Measurements from ENCODE around the gene ANKRD12. TPM values are rescaled to one million over a fixed set of nuclear protein-coding genes. Genes with fewer than 3 reads are reported as not detected.
"Not testable (repeated sequence)": the region's sequence is repeated elsewhere in the genome, so short reads cannot be mapped to it uniquely, and the experiment has no call there.

ANKRD12 gene
- total RNA-seq, 2 experiments from 2014 or later: 160 to 164 TPM

- no peak overlapping the region for H3K27ac ChIP-seq (ENCODE audit: low read depth in 1 of 2, low read length in 2 of 2)
- POLR2A ChIA-PET: interaction anchor here (0.7 kb wide), 1 partner anchor 246 kb away, joined by 3 read pairs; no protein-coding TSS in a partner anchor
- no peaks in the 10 kb centered on the region for H3K9me3 Mint-ChIP-seq
- peaks cover 38% of the 10 kb centered on the region for H3K36me3 ChIP-seq (ENCODE audit: insufficient read depth, low read length)
- intact Hi-C loops (cut with DNase I, micrococcal nuclease): no loop called here
- DNase-seq (no peak), ATAC-seq (ENCODE audit: poor library complexity) (no peak)
- CTCF ChIA-PET: interaction anchor here (1.5 kb wide), 1 partner anchor 20 kb away, joined by 3 read pairs; no protein-coding TSS in a partner anchor
- H3K4me3 Mint-ChIP-seq: no peak overlapping the region
- no peak overlapping the region for H3K4me3 ChIP-seq (ENCODE audit: low read length)
- H3K36me3 Mint-ChIP-seq (ENCODE audit: low read depth): peaks cover 73% of the 10 kb centered on the region
- H3K27me3 Mint-ChIP-seq: no peaks in the 10 kb centered on the region
- no peaks in the 10 kb centered on the region for H3K27me3 ChIP-seq (ENCODE audit: control insufficient read depth in 1 of 2, insufficient read depth in 2 of 2, low read length in 2 of 2)
- TF ChIP-seq, protein P1, sequence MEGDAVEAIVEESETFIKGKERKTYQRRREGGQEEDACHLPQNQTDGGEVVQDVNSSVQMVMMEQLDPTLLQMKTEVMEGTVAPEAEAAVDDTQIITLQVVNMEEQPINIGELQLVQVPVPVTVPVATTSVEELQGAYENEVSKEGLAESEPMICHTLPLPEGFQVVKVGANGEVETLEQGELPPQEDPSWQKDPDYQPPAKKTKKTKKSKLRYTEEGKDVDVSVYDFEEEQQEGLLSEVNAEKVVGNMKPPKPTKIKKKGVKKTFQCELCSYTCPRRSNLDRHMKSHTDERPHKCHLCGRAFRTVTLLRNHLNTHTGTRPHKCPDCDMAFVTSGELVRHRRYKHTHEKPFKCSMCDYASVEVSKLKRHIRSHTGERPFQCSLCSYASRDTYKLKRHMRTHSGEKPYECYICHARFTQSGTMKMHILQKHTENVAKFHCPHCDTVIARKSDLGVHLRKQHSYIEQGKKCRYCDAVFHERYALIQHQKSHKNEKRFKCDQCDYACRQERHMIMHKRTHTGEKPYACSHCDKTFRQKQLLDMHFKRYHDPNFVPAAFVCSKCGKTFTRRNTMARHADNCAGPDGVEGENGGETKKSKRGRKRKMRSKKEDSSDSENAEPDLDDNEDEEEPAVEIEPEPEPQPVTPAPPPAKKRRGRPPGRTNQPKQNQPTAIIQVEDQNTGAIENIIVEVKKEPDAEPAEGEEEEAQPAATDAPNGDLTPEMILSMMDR (IDR thresholded peaks at IDR 0.05): no peak
- H3K4me1 ChIP-seq (ENCODE audit: insufficient read depth, low read length): no peaks in the 10 kb centered on the region
- H3K9me3 ChIP-seq (ENCODE audit: control insufficient read depth in 1 of 2, insufficient read depth in 1 of 2, low read length in 2 of 2): no peaks in the 10 kb centered on the region
- peaks cover 13% of the 10 kb centered on the region for H3K4me1 Mint-ChIP-seq (ENCODE audit: low read depth)
- H3K27ac Mint-ChIP-seq: no peak overlapping the region
Measured at GRCh38 chr18:9263264-9263663, 126.7 kb downstream of the ANKRD12 start.

DNA sequence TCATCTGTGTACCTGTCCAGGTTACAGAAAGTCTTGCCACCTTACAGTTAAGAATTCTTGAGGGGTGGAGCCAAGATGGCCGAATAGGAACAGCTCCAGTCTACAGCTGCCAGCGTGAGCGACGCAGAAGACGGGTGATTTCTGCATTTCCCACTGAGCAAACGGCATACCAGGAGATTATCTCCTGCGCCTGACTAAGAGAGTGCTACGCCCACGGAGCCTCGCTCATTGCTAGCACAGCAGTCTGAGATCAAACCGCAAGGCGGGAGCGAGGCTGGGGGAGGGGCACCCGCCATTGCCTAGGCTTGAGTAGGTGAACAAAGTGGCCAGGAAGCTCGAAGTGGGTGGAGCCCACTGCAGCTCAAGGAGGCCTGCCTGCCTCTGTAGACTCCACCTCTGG is 128.2 kb downstream of the ANKRD12 start:
- H3K9me3 Mint-ChIP-seq; H3K27ac Mint-ChIP-seq; intact Hi-C loops (cut with DNase I, micrococcal nuclease); POLR2A ChIA-PET; H3K4me3 Mint-ChIP-seq; H3K9me3 ChIP-seq (ENCODE audit: control insufficient read depth in 1 of 2, insufficient read depth in 1 of 2, low read length in 2 of 2); H3K4me1 ChIP-seq (ENCODE audit: insufficient read depth, low read length); H3K27me3 Mint-ChIP-seq; ATAC-seq (ENCODE audit: poor library complexity); H3K4me3 ChIP-seq (ENCODE audit: low read length); CTCF ChIA-PET; H3K27me3 ChIP-seq (ENCODE audit: control insufficient read depth in 1 of 2, insufficient read depth in 2 of 2, low read length in 2 of 2); H3K27ac ChIP-seq (ENCODE audit: low read depth in 1 of 2, low read length in 2 of 2): not testable (repeated sequence)
- Mint-ChIP-seq H3K4me1 (ENCODE audit: low read depth) (peaks cover 13% of the 10 kb centered on the region), H3K36me3 (ENCODE audit: low read depth) (peaks cover 75% of the 10 kb centered on the region)
- peak in 2 of 14 experiments; percentile 4 to 20 for DNase-seq
- H3K36me3 ChIP-seq (ENCODE audit: insufficient read depth, low read length): peaks cover 35% of the 10 kb centered on the region

DNA sequence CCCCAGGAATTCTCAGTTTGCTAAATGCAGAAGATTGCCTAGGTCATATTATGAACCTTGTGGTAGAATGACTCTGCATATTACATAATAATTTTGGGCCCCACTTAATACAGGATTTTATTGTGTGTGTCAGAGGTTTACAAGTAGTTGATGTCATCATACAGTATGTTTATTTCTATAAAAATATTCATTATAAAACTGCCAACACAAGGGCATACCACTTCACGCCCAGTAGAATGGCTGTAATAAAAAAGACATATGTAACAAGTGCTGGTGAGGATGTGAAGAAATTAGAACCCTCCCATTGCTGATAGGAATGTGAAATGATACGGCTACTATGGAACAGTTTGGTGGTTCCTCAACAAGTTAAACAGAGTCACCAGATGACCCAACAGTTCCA is 136.6 kb downstream of the ANKRD12 start:
- POLR2A ChIA-PET: no interaction called here
- no peaks in the 10 kb centered on the region for H3K9me3 Mint-ChIP-seq

More for the DNA sequence above, 136.6 kb downstream of the ANKRD12 start:
- intact Hi-C loops (cut with DNase I, micrococcal nuclease): no loop called here
- Histone ChIP-seq H3K4me3 (ENCODE audit: low read length) (no peak overlapping the region), H3K9me3 (ENCODE audit: control insufficient read depth in 1 of 2, insufficient read depth in 1 of 2, low read length in 2 of 2) (no peaks in the 10 kb centered on the region), H3K27ac (ENCODE audit: low read depth in 1 of 2, low read length in 2 of 2) (no peak overlapping the region), H3K4me1 (ENCODE audit: insufficient read depth, low read length) (no peaks in the 10 kb centered on the region), H3K36me3 (ENCODE audit: insufficient read depth, low read length) (peaks cover 61% of the 10 kb centered on the region), H3K27me3 (ENCODE audit: control insufficient read depth in 1 of 2, insufficient read depth in 2 of 2, low read length in 2 of 2) (no peaks in the 10 kb centered on the region)
- DNase-seq (no peak), ATAC-seq (ENCODE audit: poor library complexity) (no peak)
- Mint-ChIP-seq H3K27me3 (no peaks in the 10 kb centered on the region), H3K4me3 (no peak overlapping the region), H3K27ac (no peak overlapping the region), H3K36me3 (ENCODE audit: low read depth) (peaks cover 80% of the 10 kb centered on the region), H3K4me1 (ENCODE audit: low read depth) (no peaks in the 10 kb centered on the region)
- TF ChIP-seq, protein P1 (IDR thresholded peaks at IDR 0.05): no peak
- CTCF ChIA-PET: no interaction called here

Data from CD4-positive, alpha-beta T cell (primary cell).